Measurements from ENCODE around the gene ORC6. TPM values are rescaled to one million over a fixed set of nuclear protein-coding genes. Genes with fewer than 3 reads are reported as not detected.

Gene ORC6
- total RNA-seq, 1 donor from 2014 or later, result not detected

GRCh38 chr16:46733319-46733830 lies 43.9 kb downstream of the ORC6 start:
- TF ChIP-seq, protein P1, sequence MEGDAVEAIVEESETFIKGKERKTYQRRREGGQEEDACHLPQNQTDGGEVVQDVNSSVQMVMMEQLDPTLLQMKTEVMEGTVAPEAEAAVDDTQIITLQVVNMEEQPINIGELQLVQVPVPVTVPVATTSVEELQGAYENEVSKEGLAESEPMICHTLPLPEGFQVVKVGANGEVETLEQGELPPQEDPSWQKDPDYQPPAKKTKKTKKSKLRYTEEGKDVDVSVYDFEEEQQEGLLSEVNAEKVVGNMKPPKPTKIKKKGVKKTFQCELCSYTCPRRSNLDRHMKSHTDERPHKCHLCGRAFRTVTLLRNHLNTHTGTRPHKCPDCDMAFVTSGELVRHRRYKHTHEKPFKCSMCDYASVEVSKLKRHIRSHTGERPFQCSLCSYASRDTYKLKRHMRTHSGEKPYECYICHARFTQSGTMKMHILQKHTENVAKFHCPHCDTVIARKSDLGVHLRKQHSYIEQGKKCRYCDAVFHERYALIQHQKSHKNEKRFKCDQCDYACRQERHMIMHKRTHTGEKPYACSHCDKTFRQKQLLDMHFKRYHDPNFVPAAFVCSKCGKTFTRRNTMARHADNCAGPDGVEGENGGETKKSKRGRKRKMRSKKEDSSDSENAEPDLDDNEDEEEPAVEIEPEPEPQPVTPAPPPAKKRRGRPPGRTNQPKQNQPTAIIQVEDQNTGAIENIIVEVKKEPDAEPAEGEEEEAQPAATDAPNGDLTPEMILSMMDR (IDR thresholded peaks at IDR 0.05), result no peak
- no peaks in the 10 kb centered on the region for H3K9me3 ChIP-seq
- DNase-seq (ENCODE audit: low spot score in 2 of 2), result no peak
- intact Hi-C loops (cut with DNase I), result no loop called here
- no peaks in the 10 kb centered on the region for H3K27me3 ChIP-seq
- no peaks in the 10 kb centered on the region for H3K36me3 ChIP-seq
- H3K4me1 ChIP-seq, result no peaks in the 10 kb centered on the region
- no peak overlapping the region for H3K27ac ChIP-seq
- no peak overlapping the region for H3K4me3 ChIP-seq

GRCh38 chr16:46736695-46737094 lies 47.2 kb downstream of the ORC6 start:
- no peak overlapping the region for H3K27ac ChIP-seq
- H3K9me3 ChIP-seq, result no peaks in the 10 kb centered on the region
- H3K4me1 ChIP-seq, result no peaks in the 10 kb centered on the region
- TF ChIP-seq, protein P1 (IDR thresholded peaks at IDR 0.05), result no peak
- no peaks in the 10 kb centered on the region for H3K27me3 ChIP-seq
- no peaks in the 10 kb centered on the region for H3K36me3 ChIP-seq
- intact Hi-C loops (cut with DNase I), result no loop called here
- no peak for DNase-seq (ENCODE audit: low spot score in 2 of 2)
- no peak overlapping the region for H3K4me3 ChIP-seq

DNA sequence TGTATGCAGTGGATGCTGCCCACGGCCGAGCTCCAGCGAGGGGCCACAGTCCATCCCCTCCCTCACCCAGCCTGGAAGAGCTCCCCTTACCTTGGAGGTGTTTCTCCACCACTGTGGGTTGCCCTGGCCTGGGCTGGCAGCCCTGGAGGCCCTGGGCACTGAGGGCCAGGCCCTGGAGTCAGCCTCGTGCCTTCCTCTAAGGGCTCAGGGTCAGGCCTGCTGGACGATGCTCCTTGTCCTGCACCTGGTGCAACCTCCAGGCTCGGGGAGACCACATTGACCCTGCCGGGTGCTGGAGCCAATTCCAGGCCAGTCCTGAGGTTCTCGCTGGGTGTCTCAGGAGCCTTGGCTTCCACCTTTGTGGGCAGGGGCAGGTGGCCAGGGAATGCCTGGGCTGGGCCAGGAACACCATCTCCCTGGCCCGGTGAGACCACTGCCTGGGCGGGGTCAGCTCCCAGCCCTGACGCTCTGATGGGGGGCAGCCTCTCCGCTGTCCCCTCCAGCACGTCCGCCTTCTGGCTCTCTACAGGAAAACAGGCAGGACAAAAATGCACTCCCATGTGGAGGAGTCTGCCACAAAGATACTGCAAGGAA lies 48.3 kb downstream of the ORC6 start:
- Histone ChIP-seq H3K4me3 (no peak overlapping the region), H3K36me3 (no peaks in the 10 kb centered on the region), H3K27me3 (no peaks in the 10 kb centered on the region), H3K27ac (no peak overlapping the region), H3K9me3 (no peaks in the 10 kb centered on the region), H3K4me1 (no peaks in the 10 kb centered on the region)
- no peak for DNase-seq (ENCODE audit: low spot score in 2 of 2)
- TF ChIP-seq, protein P1 (IDR thresholded peaks at IDR 0.05), result no peak
- intact Hi-C loops (cut with DNase I), result no loop called here

DNA sequence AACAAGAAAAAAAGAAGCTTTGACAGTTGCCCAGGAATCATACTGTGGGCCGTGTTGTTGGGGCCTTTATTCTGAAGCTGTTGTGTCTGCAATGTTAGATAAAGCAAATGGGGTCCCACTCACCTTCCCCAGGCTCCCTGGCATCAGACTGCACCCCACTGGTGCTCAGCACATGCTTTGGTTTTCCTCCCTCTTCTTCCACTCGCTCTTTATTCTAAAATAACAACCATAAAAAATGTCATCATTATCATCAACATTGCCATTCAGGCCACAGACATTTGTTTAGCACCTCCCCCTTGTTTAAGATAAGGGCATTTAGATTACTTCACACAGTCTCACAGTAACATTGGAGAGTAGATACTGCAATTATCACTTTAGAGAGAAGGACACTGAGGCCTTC lies 50.5 kb downstream of the ORC6 start:
- no peaks in the 10 kb centered on the region for H3K27me3 ChIP-seq
- intact Hi-C loops (cut with DNase I), result no loop called here
- H3K4me3 ChIP-seq, result no peak overlapping the region
- H3K27ac ChIP-seq, result no peak overlapping the region
- no peaks in the 10 kb centered on the region for H3K36me3 ChIP-seq
- TF ChIP-seq, protein P1 (IDR thresholded peaks at IDR 0.05), result no peak
- H3K9me3 ChIP-seq, result no peaks in the 10 kb centered on the region
- DNase-seq (ENCODE audit: low spot score in 2 of 2), result no peak
- H3K4me1 ChIP-seq, result no peaks in the 10 kb centered on the region

- H3K4me3 ChIP-seq, result no peak overlapping the region
- DNase-seq (ENCODE audit: low spot score in 2 of 2), result peak in 1 of 2 donors; percentile 53
- no peaks in the 10 kb centered on the region for H3K4me1 ChIP-seq
- intact Hi-C loops (cut with DNase I), result no loop called here
- no peaks in the 10 kb centered on the region for H3K9me3 ChIP-seq
- TF ChIP-seq, protein P1 (IDR thresholded peaks at IDR 0.05), result no peak
- H3K27ac ChIP-seq, result peak overlapping the region in 1 of 2 donors; percentile 32
- no peaks in the 10 kb centered on the region for H3K27me3 ChIP-seq
- H3K36me3 ChIP-seq, result no peaks in the 10 kb centered on the region
Measured at GRCh38 chr16:46743232-46743719, 53.8 kb downstream of the ORC6 start.
